ENCODE data around the gene NR5A2.

The NR5A2 gene

DNA sequence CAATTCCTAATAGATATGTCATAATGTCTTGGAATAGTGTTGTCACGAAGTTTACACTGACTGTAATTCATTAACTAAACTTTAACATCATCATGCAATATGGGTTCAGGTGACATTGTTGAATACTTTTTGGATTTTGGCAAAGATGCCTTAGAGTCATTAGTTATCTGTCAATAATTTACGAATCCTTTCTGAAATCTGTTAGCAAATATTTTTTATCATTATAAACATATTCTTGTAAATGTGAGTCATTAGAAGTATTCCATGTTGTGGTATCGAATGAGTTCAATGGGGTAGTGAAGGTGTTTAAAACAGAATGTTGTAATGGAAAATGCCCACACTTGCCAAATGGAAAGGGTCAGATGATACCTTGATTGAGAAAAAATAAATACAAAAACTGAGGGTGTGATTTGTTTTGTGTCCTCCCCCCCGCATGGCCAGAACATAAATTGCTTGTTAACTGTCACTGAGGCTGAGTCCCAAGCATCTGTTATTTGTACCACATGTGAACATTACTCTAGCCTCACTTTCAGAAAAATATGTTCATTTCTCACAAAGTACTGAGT, 5.2 kb upstream of the NR5A2 start:
- DNase-seq (ENCODE audit: low read depth): no peak
- TF ChIP-seq POLR2A (IDR thresholded peaks at IDR 0.05; ENCODE audit: extremely low read depth, insufficient read length) (no peak), MAX (IDR thresholded peaks at IDR 0.05; ENCODE audit: low read depth, low read length) (no peak), MYC (IDR thresholded peaks at IDR 0.05; ENCODE audit: low read depth, low read length) (no peak)
- TF ChIP-seq, protein P1, sequence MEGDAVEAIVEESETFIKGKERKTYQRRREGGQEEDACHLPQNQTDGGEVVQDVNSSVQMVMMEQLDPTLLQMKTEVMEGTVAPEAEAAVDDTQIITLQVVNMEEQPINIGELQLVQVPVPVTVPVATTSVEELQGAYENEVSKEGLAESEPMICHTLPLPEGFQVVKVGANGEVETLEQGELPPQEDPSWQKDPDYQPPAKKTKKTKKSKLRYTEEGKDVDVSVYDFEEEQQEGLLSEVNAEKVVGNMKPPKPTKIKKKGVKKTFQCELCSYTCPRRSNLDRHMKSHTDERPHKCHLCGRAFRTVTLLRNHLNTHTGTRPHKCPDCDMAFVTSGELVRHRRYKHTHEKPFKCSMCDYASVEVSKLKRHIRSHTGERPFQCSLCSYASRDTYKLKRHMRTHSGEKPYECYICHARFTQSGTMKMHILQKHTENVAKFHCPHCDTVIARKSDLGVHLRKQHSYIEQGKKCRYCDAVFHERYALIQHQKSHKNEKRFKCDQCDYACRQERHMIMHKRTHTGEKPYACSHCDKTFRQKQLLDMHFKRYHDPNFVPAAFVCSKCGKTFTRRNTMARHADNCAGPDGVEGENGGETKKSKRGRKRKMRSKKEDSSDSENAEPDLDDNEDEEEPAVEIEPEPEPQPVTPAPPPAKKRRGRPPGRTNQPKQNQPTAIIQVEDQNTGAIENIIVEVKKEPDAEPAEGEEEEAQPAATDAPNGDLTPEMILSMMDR (IDR thresholded peaks at IDR 0.05; ENCODE audit: low read depth, low read length): no peak
- no peak overlapping the region for H3K4me3 ChIP-seq (ENCODE audit: low read depth, low read length)

- peak overlapping the region; percentile 50 for H3K4me3 ChIP-seq (ENCODE audit: low read depth, low read length)
- DNase-seq (ENCODE audit: low read depth): no peak
- TF ChIP-seq MYC (IDR thresholded peaks at IDR 0.05; ENCODE audit: low read depth, low read length): no peak
- no peak for TF ChIP-seq POLR2A (IDR thresholded peaks at IDR 0.05; ENCODE audit: extremely low read depth, insufficient read length)
- TF ChIP-seq, protein P1 (IDR thresholded peaks at IDR 0.05; ENCODE audit: low read depth, low read length): no peak
- TF ChIP-seq MAX (IDR thresholded peaks at IDR 0.05; ENCODE audit: low read depth, low read length): no peak
Measured at GRCh38 chr1:200028586-200029034, 1.1 kb downstream of the NR5A2 start.

DNA sequence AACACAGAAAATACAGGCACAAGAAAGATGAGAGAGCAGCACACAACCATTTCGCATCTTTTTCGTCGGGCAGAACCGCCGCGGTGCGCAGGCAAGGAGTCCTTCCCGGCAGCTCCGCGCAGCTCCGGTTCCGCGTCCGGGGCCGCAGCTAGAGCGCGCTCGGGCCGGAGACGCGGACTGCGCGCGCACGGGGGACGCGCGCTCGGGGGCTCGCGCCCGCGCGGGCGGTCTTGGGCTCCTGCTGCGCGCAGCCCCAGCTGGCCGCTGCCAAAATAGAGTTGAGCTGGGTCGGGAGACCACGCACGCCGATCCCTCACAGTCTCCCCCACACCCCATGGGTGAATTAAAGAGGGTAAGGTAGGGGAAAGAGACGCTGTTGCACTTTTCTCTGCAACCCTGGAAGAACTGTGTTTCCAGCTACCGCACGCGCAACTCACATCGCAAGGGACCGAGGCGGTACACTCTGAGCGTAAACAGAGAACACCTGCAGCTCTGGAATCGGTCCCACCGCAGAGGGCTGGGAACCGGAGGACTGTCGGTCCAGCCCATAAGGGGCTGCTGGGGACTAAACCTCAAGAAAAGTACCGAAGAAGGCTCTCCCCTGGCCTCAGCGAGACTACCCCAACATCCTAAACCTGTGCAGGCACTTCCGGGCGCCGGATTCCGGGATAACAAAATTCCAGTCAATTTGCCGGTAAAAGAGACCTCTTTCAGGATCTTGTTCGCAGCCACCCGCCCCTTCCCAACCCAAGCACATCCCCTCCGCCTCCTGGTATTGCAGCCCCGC, 1.7 kb downstream of the NR5A2 start:
- peak overlapping the region; percentile 50 for H3K4me3 ChIP-seq (ENCODE audit: low read depth, low read length)
- peak; percentile 44 for DNase-seq (ENCODE audit: low read depth)
- TF ChIP-seq, protein P1 (IDR thresholded peaks at IDR 0.05; ENCODE audit: low read depth, low read length): no peak
- TF ChIP-seq MYC (IDR thresholded peaks at IDR 0.05; ENCODE audit: low read depth, low read length) (no peak), POLR2A (IDR thresholded peaks at IDR 0.05; ENCODE audit: extremely low read depth, insufficient read length) (no peak), MAX (IDR thresholded peaks at IDR 0.05; ENCODE audit: low read depth, low read length) (no peak)

GRCh38 chr1:200029822-200030152, 2.3 kb downstream of the NR5A2 start:
- H3K4me3 ChIP-seq (ENCODE audit: low read depth, low read length): no peak overlapping the region
- DNase-seq (ENCODE audit: low read depth): no peak

GRCh38 chr1:200030791-200031190, 3.3 kb downstream of the NR5A2 start:
- DNase-seq (ENCODE audit: low read depth): no peak
- H3K4me3 ChIP-seq (ENCODE audit: low read depth, low read length): no peak overlapping the region
- TF ChIP-seq POLR2A (IDR thresholded peaks at IDR 0.05; ENCODE audit: extremely low read depth, insufficient read length): no peak
- no peak for TF ChIP-seq MAX (IDR thresholded peaks at IDR 0.05; ENCODE audit: low read depth, low read length)

More at GRCh38 chr1:200029822-200030152, 2.3 kb downstream of the NR5A2 start:
- TF ChIP-seq MAX (IDR thresholded peaks at IDR 0.05; ENCODE audit: low read depth, low read length): no peak
- TF ChIP-seq, protein P1 (IDR thresholded peaks at IDR 0.05; ENCODE audit: low read depth, low read length): no peak
- TF ChIP-seq MYC (IDR thresholded peaks at IDR 0.05; ENCODE audit: low read depth, low read length): no peak
- TF ChIP-seq POLR2A (IDR thresholded peaks at IDR 0.05; ENCODE audit: extremely low read depth, insufficient read length): no peak

Measured in NB4 (cell line).